ENCODE measurements around the gene MTA1.

DNA sequence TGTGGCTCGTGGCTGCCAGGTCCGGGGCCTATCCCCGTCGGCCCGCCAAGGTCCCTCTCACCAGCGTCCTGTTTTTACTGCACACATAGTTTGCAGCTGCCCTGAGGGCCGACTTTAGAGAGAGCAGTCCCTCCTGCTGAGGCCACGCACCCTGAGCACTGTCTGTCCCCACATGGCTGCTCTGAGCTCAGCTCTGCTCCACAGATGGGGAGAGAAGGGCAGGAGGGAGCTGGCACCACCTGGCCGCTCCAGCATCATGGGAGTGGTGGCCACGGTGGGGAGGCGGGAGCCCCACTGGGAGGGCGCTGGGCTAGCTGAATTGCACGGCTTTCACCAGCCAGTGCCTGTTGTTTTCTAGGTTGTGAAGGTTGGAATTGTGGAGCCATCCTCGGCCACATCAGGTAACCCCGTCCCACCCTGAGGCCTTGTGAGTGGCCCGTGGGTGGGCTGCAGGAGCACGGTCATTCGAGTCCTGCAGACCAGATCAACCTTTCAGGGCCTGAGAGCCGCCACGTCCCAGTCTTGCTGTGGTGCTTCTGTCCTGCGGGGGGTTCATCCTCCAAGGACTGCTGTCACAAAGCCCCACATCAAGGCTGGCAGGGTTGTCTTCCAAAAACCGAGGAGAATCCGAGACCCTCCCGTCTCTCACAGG lies 28.7 kb upstream of the MTA1 start:
- TF ChIP-seq, protein P1, sequence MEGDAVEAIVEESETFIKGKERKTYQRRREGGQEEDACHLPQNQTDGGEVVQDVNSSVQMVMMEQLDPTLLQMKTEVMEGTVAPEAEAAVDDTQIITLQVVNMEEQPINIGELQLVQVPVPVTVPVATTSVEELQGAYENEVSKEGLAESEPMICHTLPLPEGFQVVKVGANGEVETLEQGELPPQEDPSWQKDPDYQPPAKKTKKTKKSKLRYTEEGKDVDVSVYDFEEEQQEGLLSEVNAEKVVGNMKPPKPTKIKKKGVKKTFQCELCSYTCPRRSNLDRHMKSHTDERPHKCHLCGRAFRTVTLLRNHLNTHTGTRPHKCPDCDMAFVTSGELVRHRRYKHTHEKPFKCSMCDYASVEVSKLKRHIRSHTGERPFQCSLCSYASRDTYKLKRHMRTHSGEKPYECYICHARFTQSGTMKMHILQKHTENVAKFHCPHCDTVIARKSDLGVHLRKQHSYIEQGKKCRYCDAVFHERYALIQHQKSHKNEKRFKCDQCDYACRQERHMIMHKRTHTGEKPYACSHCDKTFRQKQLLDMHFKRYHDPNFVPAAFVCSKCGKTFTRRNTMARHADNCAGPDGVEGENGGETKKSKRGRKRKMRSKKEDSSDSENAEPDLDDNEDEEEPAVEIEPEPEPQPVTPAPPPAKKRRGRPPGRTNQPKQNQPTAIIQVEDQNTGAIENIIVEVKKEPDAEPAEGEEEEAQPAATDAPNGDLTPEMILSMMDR (IDR thresholded peaks at IDR 0.05) = no peak
- TF ChIP-seq EZH2 (IDR thresholded peaks at IDR 0.05; ENCODE audit: borderline replicate concordance, insufficient read depth, low read depth, low read length, poor library complexity, severe bottlenecking) = no peak
